Liver (tissue), 9 donors: ENCODE measurements around the gene PIAS1. TPM values are rescaled to one million over a fixed set of nuclear protein-coding genes. Genes with fewer than 3 reads are reported as not detected.
"Not testable (repeated sequence)": the region's sequence is repeated elsewhere in the genome, so short reads cannot be mapped to it uniquely, and the experiment has no call there.

ENCODE experiments used
- DNase-seq: peaks from one replicate; pipeline ENCODE4 v3.0.0-alpha.2; 2017; ENCODE audit warnings: low spot score
- H3K27ac ChIP-seq, 2 donors: one replicate each; pipeline ENCODE4 v1.7.0; 2013; ENCODE audit warnings: inconsistent platforms in 2 of 2, low read length in 2 of 2, control low read depth in 1 of 2, low read depth in 1 of 2, mild to moderate bottlenecking in 1 of 2
- H3K27me3 ChIP-seq, 4 donors: one replicate each; pipeline versions ENCODE4 v1.6.1 to v1.7.0; 2013; ENCODE audit warnings: low read length in 3 of 4, inconsistent platforms in 1 of 4, mild to moderate bottlenecking in 1 of 4, moderate library complexity in 1 of 4; ENCODE audit not compliant: control insufficient read depth in 4 of 4, insufficient read depth in 4 of 4
- H3K36me3 ChIP-seq, 4 donors: one replicate each; pipeline versions ENCODE4 v1.6.1 to v1.7.0; 2013; ENCODE audit warnings: low read length in 3 of 4, mild to moderate bottlenecking in 3 of 4, low read depth in 1 of 4, moderate library complexity in 1 of 4; ENCODE audit not compliant: control insufficient read depth in 4 of 4, insufficient read depth in 3 of 4
- H3K4me1 ChIP-seq, 4 donors: one replicate each; pipeline versions ENCODE4 v1.6.1 to v1.7.0; 2013; ENCODE audit warnings: low read length in 3 of 4, mild to moderate bottlenecking in 3 of 4, moderate library complexity in 1 of 4; ENCODE audit not compliant: control insufficient read depth in 4 of 4, insufficient read depth in 4 of 4
- H3K4me3 ChIP-seq, 3 donors: one replicate each; pipeline versions ENCODE4 v1.6.1 to v1.7.0; 2013; ENCODE audit warnings: low read length in 3 of 3, control low read depth in 1 of 3, low read depth in 1 of 3, mild to moderate bottlenecking in 1 of 3
- H3K9ac ChIP-seq, 2 donors: one replicate each; pipeline ENCODE4 v1.7.0; 2013; ENCODE audit warnings: low read length in 2 of 2, mild to moderate bottlenecking in 2 of 2, moderate library complexity in 2 of 2, control low read depth in 1 of 2, low read depth in 1 of 2
- H3K9me3 ChIP-seq, 4 donors: one replicate each; pipeline versions ENCODE4 v1.6.1 to v1.7.0; 2013; ENCODE audit warnings: low read length in 3 of 4; ENCODE audit not compliant: control insufficient read depth in 4 of 4
- FOXA1 ChIP-seq: IDR thresholded peaks from 2 replicates; pipeline ENCODE4 v1.6.1; 2016; ENCODE audit warnings: antibody characterized with exemption
- HNF4A ChIP-seq, 2 donors: conservative IDR thresholded peaks; 2 replicates each; pipeline ENCODE4 v1.6.1; 2016; ENCODE audit warnings: antibody characterized with exemption in 2 of 2, mild to moderate bottlenecking in 2 of 2
- JUND ChIP-seq, 2 donors: IDR thresholded peaks; 2 replicates each; pipeline ENCODE4 v1.6.1; 2016; ENCODE audit warnings: antibody characterized with exemption in 2 of 2
- RAD21 ChIP-seq, 2 donors: IDR thresholded peaks; 2 replicates each; pipeline ENCODE4 v1.6.1; 2016; ENCODE audit warnings: antibody characterized with exemption in 2 of 2, mild to moderate bottlenecking in 2 of 2
- YY1 ChIP-seq: IDR thresholded peaks from 2 replicates; pipeline ENCODE4 v1.6.1; 2016; ENCODE audit warnings: antibody characterized with exemption, mild to moderate bottlenecking
- WGBS: extraction: QIAGEN DNeasy Blood & Tissue Kit; methylation state at CpG from one replicate; pipeline ENCODE4 v1.1.7; 2013; 5-methylcytosine and 5-hydroxymethylcytosine counted together
- polyA plus RNA-seq, 2 donors: library from polyadenylated mRNA; stranded (reverse) in 1 of 2; unstranded in 1 of 2; fragments of 200-250 nt in 1 of 2; fragments of >200 nt in 1 of 2; fragmentation: Nextera tagmentation in 1 of 2; extraction: Ambion mirVana in 1 of 2; gene quantifications; one replicate each; pipeline versions ENCODE4 v1.2.1 to v1.2.3, GENCODE V29; 2013 to 2015
- total RNA-seq, 2 donors: library from RNA; depleted of rRNA; stranded (reverse); fragments of >200 nt; gene quantifications; one replicate each; pipeline ENCODE4 v1.2.3, GENCODE V29; 2014
- TF ChIP-seq, protein P1 (sequence below): fragments of 150-350 bp; IDR thresholded peaks from 2 replicates; pipeline ENCODE4 v1.5.1; 2017; ENCODE audit warnings: improper control_type of control experiment, low read depth, low read length; ENCODE audit not compliant: missing input control
- TF ChIP-seq, protein P2 (sequence below): IDR thresholded peaks from 2 replicates; pipeline ENCODE4 v1.6.1; 2016; ENCODE audit warnings: antibody characterized with exemption
- TF ChIP-seq, protein P3 (sequence below): IDR thresholded peaks from 2 replicates; pipeline ENCODE4 v1.6.1; 2016; ENCODE audit warnings: antibody characterized with exemption
- donor health status: healthy.
- donor health status: healthy.
- donor health status: healthy.
- donor health status: healthy.
- donor health status: healthy.

Gene PIAS1
- total and polyA plus RNA-seq, 4 donors: 5.6 to 18.8 (median 13.2) TPM

DNA sequence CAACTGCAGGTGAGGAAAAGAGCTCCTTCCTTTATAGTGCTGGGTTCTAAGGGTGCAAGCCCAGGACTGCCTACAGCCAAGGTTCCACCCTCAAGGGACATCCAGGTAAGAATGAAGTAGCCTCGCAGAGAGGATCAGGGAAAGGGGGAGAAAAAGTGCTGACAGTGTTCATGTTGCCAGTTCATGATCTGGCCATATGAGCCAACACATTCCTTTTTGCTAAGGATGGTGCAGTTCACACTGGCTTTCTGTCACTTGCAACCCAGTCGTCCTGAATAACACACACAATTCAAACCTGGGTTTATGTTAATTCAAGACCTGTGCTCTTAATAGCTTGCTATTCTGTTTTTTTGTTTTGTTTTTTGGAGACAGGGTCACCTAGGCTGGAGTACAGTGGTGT lies 166.4 kb downstream of the PIAS1 start:
- Histone ChIP-seq H3K4me1 (peaks cover 0 to 14% (median 6%) of the 10 kb centered on the region in 4 donors), H3K9ac (no peak overlapping the region), H3K4me3 (no peak overlapping the region), H3K27me3 (no peaks in the 10 kb centered on the region), H3K27ac (no peak overlapping the region), H3K9me3 (no peaks in the 10 kb centered on the region), H3K36me3 (peaks cover 0 to 3% (median 0%) of the 10 kb centered on the region in 4 donors)
- WGBS: 97% methylated on average over 2 of the region's 2 CpGs
- no peak for DNase-seq
- TF ChIP-seq JUND (IDR thresholded peaks at IDR 0.05): no peak
- TF ChIP-seq HNF4A (conservative IDR thresholded peaks at IDR 0.05): no peak
- no peak for TF ChIP-seq YY1

DNA sequence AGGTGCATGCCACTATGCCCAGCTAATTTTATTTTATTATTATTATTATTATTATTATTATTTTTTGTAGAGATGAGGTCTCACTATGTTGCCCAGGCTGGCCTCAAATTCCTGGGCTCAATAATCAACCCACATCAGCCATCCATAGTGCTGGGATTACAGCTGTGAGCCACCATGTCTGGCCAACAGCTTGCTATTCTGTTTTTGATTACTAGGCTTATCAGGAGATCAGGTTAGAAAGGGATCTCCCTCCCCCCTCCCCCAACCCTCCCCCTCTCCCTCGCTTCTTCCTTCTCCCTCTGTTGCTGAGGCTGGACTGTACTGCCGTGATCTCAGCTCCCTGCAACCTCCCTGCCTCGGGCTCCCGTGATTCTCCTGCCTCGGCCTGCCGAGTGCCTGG lies 166.9 kb downstream of the PIAS1 start:
- DNase-seq: no peak
- WGBS: 92% methylated on average over 6 of the region's 6 CpGs
- peaks cover 0 to 14% (median 6%) of the 10 kb centered on the region in 4 donors for H3K4me1 ChIP-seq
- peaks cover 0 to 3% (median 0%) of the 10 kb centered on the region in 4 donors for H3K36me3 ChIP-seq
- H3K4me3 ChIP-seq: no peak overlapping the region
- H3K27me3 ChIP-seq: no peaks in the 10 kb centered on the region
- no peak overlapping the region for H3K9ac ChIP-seq
- no peak for TF ChIP-seq RAD21 (IDR thresholded peaks at IDR 0.05)
- no peaks in the 10 kb centered on the region for H3K9me3 ChIP-seq
- no peak overlapping the region for H3K27ac ChIP-seq

DNA sequence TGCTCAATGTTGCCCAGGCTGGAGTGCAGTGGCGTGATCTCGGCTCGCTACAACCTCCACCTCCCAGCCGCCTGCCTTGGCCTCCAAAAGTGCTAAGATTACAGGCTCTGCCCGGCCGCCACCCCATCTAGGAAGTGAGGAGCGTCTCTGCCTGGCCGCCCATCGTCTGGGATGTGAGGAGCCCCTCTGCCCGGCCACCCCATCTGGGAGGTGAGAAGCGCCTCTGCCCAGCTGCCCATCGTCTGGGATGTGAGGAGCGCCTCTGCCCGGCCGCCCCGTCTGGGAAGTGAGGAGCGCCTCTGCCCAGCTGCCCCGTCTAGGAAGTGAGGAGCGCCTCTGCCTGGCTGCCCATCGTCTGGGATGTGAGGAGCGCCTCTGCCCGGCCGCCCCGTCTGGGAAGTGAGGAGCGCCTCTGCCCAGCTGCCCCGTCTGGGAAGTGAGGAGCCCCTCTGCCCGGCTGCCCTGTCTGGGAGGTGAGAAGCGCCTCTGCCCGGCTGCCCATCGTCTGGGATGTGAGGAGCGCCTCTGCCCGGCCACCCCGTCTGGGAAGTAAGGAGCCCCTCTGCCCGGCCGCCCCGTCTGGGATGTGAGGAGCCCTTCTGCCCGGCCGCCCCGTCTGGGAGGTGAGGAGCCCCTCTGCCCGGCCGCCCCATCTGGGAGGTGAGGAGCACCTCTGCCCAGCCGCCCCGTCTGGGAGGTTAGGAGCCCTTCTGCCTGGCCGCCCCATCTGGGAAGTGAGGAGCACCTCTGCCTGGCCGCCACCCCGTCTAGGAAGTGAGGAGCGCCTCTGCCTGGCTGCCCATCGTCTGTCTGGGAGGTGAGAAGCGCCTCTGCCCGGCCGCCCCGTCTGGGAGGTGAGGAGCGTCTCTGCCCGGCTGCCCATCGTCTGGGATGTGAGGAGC lies 167.7 kb downstream of the PIAS1 start:
- not testable (repeated sequence) for H3K27ac ChIP-seq, H3K9me3 ChIP-seq, H3K36me3 ChIP-seq, DNase-seq, H3K27me3 ChIP-seq, H3K4me3 ChIP-seq, H3K9ac ChIP-seq
- 87% methylated on average over 55 of the region's 55 CpGs for WGBS
- peaks cover 0 to 14% (median 6%) of the 10 kb centered on the region in 4 donors for H3K4me1 ChIP-seq

DNA sequence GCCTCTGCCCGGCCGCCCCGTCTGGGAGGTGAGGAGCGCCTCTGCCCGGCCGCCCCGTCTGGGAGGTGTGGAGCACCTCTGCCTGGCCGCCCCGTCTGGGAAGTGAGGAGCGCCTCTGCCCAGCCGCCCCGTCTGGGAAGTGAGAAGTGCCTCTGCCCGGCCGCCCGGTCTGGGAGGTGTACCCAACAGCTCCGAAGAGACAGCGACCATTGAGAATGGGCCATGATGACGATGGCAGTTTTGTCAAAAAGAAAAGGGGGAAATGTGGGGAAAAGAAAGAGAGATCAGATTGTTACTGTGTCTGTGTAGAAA lies 168.3 kb downstream of the PIAS1 start:
- WGBS: 93% methylated on average over 18 of the region's 18 CpGs
- not testable (repeated sequence) for DNase-seq, H3K9me3 ChIP-seq, H3K4me3 ChIP-seq, H3K27ac ChIP-seq, H3K27me3 ChIP-seq, H3K36me3 ChIP-seq, H3K9ac ChIP-seq
- H3K4me1 ChIP-seq: peaks cover 0 to 14% (median 6%) of the 10 kb centered on the region in 4 donors

DNA sequence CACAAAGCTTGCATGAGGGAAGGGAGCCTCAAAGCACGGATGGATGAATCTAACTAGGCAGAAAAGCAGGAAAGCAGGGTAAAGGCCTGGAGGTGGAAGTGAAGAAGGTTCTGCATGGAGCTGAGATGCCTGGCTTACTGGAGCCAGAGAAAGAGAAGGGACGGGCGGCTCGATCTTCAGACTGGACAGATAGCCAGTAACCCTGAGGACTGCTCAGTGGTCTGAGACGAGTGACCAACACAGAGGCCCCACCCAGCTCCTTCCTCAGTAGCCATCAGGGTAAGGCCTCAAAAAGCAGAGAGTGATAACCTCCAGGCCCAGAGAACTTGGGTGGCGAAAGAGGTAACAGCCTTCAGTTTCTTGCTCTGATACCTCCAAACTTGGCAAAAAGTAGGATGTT lies 169.1 kb downstream of the PIAS1 start:
- DNase-seq: no peak
- no peaks in the 10 kb centered on the region for H3K27me3 ChIP-seq
- no peaks in the 10 kb centered on the region for H3K9me3 ChIP-seq
- WGBS: 90% methylated on average over 6 of the region's 6 CpGs
- H3K36me3 ChIP-seq: no peaks in the 10 kb centered on the region
- H3K27ac ChIP-seq: no peak overlapping the region
- TF ChIP-seq, protein P1, sequence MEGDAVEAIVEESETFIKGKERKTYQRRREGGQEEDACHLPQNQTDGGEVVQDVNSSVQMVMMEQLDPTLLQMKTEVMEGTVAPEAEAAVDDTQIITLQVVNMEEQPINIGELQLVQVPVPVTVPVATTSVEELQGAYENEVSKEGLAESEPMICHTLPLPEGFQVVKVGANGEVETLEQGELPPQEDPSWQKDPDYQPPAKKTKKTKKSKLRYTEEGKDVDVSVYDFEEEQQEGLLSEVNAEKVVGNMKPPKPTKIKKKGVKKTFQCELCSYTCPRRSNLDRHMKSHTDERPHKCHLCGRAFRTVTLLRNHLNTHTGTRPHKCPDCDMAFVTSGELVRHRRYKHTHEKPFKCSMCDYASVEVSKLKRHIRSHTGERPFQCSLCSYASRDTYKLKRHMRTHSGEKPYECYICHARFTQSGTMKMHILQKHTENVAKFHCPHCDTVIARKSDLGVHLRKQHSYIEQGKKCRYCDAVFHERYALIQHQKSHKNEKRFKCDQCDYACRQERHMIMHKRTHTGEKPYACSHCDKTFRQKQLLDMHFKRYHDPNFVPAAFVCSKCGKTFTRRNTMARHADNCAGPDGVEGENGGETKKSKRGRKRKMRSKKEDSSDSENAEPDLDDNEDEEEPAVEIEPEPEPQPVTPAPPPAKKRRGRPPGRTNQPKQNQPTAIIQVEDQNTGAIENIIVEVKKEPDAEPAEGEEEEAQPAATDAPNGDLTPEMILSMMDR: no peak
- no peak for TF ChIP-seq RAD21 (IDR thresholded peaks at IDR 0.05)
- TF ChIP-seq HNF4A (conservative IDR thresholded peaks at IDR 0.05): no peak
- TF ChIP-seq FOXA1: no peak
- TF ChIP-seq, protein P2, sequence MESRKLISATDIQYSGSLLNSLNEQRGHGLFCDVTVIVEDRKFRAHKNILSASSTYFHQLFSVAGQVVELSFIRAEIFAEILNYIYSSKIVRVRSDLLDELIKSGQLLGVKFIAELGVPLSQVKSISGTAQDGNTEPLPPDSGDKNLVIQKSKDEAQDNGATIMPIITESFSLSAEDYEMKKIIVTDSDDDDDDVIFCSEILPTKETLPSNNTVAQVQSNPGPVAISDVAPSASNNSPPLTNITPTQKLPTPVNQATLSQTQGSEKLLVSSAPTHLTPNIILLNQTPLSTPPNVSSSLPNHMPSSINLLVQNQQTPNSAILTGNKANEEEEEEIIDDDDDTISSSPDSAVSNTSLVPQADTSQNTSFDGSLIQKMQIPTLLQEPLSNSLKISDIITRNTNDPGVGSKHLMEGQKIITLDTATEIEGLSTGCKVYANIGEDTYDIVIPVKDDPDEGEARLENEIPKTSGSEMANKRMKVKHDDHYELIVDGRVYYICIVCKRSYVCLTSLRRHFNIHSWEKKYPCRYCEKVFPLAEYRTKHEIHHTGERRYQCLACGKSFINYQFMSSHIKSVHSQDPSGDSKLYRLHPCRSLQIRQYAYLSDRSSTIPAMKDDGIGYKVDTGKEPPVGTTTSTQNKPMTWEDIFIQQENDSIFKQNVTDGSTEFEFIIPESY: no peak
- TF ChIP-seq, protein P3, sequence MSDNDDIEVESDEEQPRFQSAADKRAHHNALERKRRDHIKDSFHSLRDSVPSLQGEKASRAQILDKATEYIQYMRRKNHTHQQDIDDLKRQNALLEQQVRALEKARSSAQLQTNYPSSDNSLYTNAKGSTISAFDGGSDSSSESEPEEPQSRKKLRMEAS: no peak
- H3K9ac ChIP-seq: no peak overlapping the region
- H3K4me3 ChIP-seq: no peak overlapping the region
- H3K4me1 ChIP-seq: peaks cover 5 to 16% (median 11%) of the 10 kb centered on the region in 4 donors
